GM18873 (cell line): ENCODE data around the gene CSAD.

Source experiments
- ATAC-seq: cut with Tn5 transposase; IDR thresholded peaks from one replicate; pipeline ENCODE4 v1.9.1; 2021; ENCODE audit warnings: mild to moderate bottlenecking, moderate library complexity, moderate number of reproducible peaks; ENCODE audit not compliant: unreplicated experiment, low FRiP score

Gene CSAD

DNA sequence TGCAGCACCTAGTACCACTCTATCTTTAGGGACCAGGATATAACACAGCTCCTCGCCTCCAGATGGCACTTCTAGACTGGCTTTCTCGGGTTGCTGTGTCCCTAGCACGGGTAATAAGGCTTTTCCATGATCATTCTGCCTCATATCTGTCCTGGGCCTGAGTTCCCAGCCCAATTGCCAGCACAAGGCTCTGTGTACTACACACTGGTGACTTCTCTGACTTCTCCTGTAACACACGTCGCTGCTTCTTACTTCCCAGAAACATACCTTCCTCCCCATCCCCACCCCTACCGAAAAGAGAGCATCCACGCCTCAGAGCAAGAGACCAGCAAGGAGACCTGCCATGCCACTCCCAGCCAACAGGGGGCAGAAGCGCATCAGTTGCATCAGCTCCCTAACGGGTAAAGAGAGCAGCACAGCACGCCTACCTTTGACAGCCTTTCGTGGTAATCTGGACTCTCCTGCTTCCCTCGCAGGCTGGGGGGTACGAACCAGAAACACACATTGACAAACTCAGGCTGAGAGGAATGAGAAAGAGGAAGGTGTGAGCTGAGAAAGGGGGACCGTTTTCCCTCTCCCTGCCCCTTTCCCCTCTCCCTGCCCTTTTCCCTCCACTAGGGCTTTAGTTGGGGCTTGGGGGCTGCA, 21.4 kb downstream of the CSAD start:
- no peak for ATAC-seq

GRCh38 chr12:53152390-53152789, 28.3 kb downstream of the CSAD start:
- ATAC-seq, result no peak

DNA sequence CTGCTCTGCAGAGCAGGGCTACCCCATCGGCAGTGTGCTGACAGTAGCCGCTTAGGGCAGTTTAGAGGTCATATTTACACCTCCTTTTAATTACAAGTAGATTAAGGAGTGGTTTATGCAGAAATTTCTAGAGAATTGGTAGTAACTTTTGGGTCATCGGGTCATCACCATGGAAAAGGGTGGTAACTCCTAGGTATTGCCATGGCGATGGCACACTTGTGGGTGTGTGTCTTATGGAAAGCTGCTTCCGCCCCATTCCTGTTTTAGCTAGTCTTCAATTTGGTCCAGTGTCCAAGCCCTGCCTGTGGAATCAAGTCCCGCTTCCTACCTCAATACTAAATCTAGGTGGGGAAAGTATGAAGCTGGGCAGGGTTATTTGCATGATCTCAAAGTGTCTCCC, 29.7 kb downstream of the CSAD start:
- ATAC-seq, result no peak

- ATAC-seq, result no peak
Measured at GRCh38 chr12:53147653-53148052, 33.1 kb downstream of the CSAD start.

DNA sequence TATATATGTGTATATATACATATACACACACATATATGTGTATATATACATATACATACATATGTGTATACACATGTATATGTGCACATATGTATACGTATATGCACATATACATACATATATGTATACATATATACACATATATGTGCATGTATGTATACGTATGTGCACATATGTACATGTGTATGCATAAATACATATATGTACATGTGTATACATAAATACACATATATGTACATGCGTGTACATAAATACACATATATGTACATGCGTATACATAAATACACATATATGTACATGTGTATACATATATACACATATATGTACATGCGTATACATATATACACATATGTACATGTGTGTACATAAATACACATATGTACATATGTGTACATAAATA, 33.5 kb downstream of the CSAD start:
- ATAC-seq, result no peak

DNA sequence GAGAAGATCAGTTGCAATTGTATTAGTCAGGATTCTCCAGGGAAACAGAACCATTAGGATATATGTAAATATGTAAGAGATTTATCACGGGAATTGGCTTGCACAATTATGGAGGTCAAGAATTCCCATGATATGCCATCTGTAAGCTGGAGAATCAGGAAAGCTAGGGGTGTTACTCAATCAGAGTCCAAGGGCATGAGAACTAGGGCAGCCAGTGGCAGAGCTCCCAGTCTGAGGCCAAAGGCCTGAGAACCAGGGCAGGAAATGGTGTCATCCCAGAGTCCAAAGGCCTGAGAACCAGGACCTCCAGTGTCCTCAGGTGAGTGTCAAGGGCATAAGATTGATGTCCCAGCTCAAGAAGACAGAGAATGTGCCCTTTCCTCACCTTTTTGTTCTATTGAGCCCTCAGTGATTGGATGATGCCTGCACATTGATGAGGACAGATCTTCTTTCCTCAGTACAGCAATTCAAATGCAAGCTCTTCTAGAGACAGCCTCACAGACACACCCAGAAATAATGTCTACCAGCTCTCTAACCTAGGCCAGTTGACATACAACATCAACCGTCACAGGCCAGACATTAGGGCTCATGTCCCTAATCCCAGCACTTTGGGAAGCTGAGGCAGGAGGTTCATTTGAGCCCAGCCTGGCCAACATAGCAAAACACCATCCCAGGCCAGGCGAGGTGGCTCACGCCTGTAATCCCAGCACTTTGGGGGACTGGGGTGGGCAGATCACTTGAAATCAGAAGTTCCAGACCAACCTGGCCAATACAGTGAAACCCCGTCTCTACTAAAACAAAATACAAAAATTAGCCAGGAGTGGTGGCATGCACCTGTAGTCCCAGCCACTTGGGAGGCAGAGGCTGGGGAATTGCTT, 35.1 kb downstream of the CSAD start:
- ATAC-seq, result no peak

DNA sequence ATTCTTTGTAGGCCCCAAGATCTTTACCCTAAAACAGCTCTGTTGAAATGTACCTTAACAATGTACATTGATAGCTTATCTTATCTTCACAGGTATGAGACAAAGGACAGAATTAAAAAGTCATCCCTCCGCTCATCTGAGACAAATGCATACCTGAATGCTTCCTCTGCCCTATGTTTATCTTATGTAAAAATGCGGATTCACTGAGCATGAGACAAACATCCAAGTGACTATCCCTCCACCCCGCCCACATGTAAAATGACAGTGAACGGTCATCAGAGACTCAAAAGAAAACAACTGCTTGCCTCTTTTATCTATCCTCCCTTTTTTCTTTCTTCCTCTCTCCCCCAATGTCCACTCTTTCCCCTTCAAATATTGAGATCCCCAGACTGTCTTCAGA, 37.4 kb downstream of the CSAD start:
- ATAC-seq, result no peak

GRCh38 chr12:53133722-53134121, 47.0 kb downstream of the CSAD start:
- no peak for ATAC-seq

- no peak for ATAC-seq
Measured at GRCh38 chr12:53131844-53132243, 48.9 kb downstream of the CSAD start.

DNA sequence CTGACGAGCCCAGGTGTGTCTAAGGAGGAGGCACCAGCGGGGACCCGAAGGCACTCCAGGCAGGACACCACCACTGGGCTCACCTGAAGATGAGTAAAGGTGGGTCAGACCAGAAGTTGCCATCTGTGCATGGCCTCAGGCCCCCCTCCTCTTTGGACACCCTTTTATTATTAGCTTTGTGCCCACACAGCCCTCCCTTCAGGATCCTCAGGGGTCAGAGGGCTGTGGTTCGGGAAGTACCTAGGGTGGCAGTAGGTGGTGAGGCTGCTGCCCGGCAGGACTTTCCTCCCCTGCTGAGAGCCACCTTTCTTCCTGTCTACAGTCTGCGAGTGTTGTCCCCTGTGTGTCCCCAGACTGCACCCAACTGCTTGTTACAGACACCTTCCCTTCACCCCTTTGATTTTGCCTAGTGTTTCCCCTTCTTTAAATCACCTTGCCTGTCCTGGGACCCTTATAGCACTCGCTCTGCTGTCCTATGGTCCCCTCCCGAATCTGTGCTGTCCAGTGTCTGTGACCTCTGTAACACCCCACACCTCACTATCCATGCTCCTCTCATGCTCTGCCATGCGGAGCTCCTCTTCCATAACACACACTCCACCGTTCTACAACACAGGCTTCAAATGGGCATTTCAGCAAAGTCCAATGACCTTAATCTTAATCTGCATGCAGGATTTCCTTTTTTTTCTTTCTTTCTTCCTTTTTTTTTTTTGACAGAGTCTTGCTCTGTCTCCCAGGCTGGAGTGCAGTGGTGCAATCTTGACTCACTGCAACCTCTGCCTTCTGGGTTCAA, 51.8 kb downstream of the CSAD start:
- no peak for ATAC-seq

DNA sequence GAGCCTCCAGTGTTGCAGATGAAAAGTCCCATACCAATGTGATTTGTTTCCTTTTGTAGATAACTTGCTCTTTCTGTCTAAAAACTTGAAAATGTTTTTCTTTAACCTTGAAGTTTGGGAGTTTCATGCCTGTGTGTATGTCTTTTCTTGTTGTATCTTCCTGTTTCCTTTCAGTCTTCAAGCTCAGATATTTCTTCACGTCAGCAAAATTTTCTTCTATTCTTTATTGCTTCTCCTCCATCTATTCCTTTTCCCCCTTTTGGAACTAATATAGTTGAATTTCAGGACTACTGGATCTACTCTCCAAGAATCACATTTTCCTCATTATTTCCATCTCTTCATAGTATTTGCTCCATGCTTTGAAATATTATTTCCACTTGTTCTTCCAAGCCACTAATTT, 53.6 kb downstream of the CSAD start:
- ATAC-seq, result no peak

DNA sequence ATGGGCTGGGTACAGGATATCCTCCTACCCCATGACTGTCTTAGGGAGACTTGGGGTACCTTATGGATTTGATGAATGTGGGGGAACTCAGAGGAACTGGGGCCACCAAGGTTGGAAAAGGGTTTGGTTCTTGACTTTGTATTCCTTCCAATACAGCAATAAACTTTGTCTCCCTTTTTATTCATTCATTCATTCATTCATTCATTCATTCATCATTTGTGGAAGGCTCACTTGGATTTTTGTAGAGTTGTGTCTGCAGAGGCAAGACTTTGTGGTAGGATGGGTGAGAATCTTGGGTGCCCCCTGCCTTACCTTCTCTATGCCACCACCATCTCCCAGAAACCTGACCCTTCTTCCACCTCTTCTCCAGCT, 56.4 kb downstream of the CSAD start:
- no peak for ATAC-seq

GRCh38 chr12:53123578-53124351, 57.0 kb downstream of the CSAD start:
- ATAC-seq, result no peak

DNA sequence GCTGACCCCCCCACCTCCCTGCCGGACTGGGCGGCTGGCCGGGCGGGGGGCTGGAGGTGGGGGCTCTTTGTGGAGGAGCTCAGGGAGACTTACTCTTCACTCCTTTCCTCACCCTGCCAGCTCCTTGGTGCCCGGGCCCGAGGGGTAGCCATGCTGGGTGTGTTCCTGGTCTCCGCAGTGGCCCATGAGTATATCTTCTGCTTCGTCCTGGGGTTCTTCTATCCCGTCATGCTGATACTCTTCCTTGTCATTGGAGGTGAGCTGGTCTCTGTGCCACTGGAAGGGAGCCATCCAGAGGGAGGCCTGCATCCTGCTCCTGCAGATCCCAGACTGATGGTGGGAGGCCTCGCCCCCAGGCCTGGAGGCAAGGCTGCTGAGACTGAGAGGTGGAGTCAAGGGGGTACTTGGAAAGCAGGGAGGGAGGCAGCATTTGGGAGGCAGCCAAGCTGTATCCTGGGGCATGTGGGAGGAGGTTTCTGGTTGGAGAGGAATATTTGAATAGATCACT, 57.7 kb downstream of the CSAD start:
- ATAC-seq, result no peak

DNA sequence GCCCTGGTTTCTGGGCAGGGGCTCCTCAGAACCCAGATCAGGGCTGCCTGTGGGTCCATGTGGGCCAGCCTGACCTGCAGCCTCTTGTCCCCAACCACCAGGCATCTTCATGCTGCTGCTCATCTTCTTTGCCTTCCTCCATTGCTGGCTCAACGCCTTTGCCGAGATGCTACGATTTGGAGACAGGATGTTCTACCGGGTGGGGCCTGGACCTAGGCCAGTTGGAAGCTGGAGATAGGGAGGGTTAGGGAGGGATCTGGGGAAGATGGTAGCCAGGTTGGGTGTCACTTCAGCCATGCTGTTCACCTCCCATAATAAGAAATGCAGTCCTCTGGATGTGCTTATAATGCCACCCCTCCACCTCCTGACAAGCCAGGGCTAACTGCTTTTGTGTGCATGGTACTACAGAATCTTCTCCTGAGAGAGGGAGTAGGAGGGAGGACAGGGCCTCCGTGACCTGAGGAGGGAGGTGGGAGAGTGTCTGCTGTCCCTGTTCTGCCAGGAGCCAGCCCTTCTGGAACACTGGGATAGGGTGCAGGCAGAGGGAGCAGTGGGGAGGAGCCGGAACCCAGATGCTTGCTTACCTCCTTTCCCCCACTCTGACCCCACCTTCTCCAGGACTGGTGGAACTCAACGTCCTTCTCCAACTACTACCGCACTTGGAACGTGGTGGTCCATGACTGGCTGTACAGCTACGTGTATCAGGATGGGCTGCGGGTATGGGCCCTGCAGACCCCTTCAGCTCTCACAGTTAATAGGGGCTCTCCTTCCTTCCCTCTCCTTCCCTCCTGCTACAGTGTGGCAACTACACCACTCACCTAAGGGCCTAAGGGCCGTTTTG, 59.8 kb downstream of the CSAD start:
- ATAC-seq, result no peak

- no peak for ATAC-seq
Measured at GRCh38 chr12:53118751-53119300, 61.9 kb downstream of the CSAD start.

DNA sequence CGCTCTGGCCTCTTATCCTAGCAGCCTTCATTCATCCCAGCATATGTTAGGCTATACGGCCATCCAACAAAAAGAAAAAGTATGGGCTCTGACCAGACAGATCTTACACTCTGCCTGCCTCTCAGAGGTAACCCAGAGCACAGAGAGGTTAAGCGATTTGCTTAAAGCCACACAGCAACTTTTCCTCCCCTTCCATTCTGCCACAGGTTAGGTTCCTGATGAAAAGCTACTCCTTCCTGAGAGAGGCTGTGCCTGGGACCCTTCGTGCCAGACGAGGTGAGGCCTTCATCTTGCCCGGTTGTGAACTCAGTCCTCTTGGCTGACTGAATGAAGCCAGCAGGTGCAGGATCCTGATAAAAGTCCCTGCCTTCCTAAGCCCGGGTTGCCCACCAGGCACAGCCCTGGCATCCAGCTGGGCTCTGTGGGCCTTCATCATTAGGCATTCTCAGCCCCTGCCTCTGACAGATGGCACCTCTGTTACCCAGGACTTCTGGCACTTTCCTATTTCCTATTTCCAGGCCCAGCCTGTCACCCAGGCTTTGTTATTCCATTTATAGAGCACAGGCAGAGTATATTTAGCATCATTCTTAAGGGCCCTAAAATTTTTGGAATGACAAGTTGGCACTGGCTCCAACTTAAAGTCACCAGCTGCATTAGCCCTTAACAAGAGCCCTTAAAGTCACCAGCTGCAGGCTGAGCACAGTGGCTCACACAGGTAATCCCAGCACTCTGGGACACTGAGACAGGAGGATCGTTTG, 64.7 kb downstream of the CSAD start:
- no peak for ATAC-seq

- no peak for ATAC-seq
Measured at GRCh38 chr12:53115112-53115890, 65.4 kb downstream of the CSAD start.
